ENCODE results near the gene CYP4F2.

CYP4F2 gene

GRCh38 chr19:15928321-15928720, 30.4 kb upstream of the CYP4F2 start:
- no peaks in the 10 kb centered on the region for H3K4me1 ChIP-seq (ENCODE audit: low read depth, poor library complexity, severe bottlenecking)
- no peak overlapping the region for H3K9ac ChIP-seq
- H4K20me1 ChIP-seq (ENCODE audit: insufficient read depth) = no peaks in the 10 kb centered on the region
- H3K79me2 ChIP-seq (ENCODE audit: insufficient read depth, low read depth) = no peaks in the 10 kb centered on the region
- H3K27me3 ChIP-seq (ENCODE audit: insufficient read depth, low read depth) = peaks cover 5% of the 10 kb centered on the region; the same call in 1 of the 2 replicates
- no peak overlapping the region for H2AFZ ChIP-seq (ENCODE audit: low read depth)
- H3K4me2 ChIP-seq = no peak overlapping the region
- no peak overlapping the region for H3K4me3 ChIP-seq (IDR thresholded peaks at IDR 0.05; ENCODE audit: insufficient read depth, low read depth, low read length)
- H3K27ac ChIP-seq = no peak overlapping the region
- H3K36me3 ChIP-seq (ENCODE audit: insufficient read depth) = no peaks in the 10 kb centered on the region
- no peak for TF ChIP-seq CTCF (conservative IDR thresholded peaks at IDR 0.05; ENCODE audit: low read depth, low read length)

- no peaks in the 10 kb centered on the region for H3K36me3 ChIP-seq (ENCODE audit: insufficient read depth)
- H3K9ac ChIP-seq = no peak overlapping the region
- H4K20me1 ChIP-seq (ENCODE audit: insufficient read depth) = no peaks in the 10 kb centered on the region
- no peaks in the 10 kb centered on the region for H3K79me2 ChIP-seq (ENCODE audit: insufficient read depth, low read depth)
- peaks cover 5% of the 10 kb centered on the region; the same call in 1 of the 2 replicates for H3K27me3 ChIP-seq (ENCODE audit: insufficient read depth, low read depth)
- no peak overlapping the region for H3K4me3 ChIP-seq (IDR thresholded peaks at IDR 0.05; ENCODE audit: insufficient read depth, low read depth, low read length)
- no peak overlapping the region for H2AFZ ChIP-seq (ENCODE audit: low read depth)
- no peak for TF ChIP-seq CTCF (conservative IDR thresholded peaks at IDR 0.05; ENCODE audit: low read depth, low read length)
- H3K27ac ChIP-seq = no peak overlapping the region
- no peaks in the 10 kb centered on the region for H3K4me1 ChIP-seq (ENCODE audit: low read depth, poor library complexity, severe bottlenecking)
- H3K4me2 ChIP-seq = no peak overlapping the region
Measured at GRCh38 chr19:15926484-15926883, 28.6 kb upstream of the CYP4F2 start.

- no peaks in the 10 kb centered on the region for H3K36me3 ChIP-seq (ENCODE audit: insufficient read depth)
- H3K79me2 ChIP-seq (ENCODE audit: insufficient read depth, low read depth) = no peaks in the 10 kb centered on the region
- H3K27me3 ChIP-seq (ENCODE audit: insufficient read depth, low read depth) = peaks cover 5% of the 10 kb centered on the region; the same call in 1 of the 2 replicates
- no peak overlapping the region for H3K4me3 ChIP-seq (IDR thresholded peaks at IDR 0.05; ENCODE audit: insufficient read depth, low read depth, low read length)
- no peak overlapping the region for H3K9ac ChIP-seq
- no peak overlapping the region for H3K4me2 ChIP-seq
- H3K27ac ChIP-seq = no peak overlapping the region
- no peaks in the 10 kb centered on the region for H4K20me1 ChIP-seq (ENCODE audit: insufficient read depth)
- no peaks in the 10 kb centered on the region for H3K4me1 ChIP-seq (ENCODE audit: low read depth, poor library complexity, severe bottlenecking)
- no peak for TF ChIP-seq CTCF (conservative IDR thresholded peaks at IDR 0.05; ENCODE audit: low read depth, low read length)
- no peak overlapping the region for H2AFZ ChIP-seq (ENCODE audit: low read depth)
Measured at GRCh38 chr19:15923702-15924101, 25.8 kb upstream of the CYP4F2 start.

GRCh38 chr19:15922021-15922420, 24.1 kb upstream of the CYP4F2 start:
- Histone ChIP-seq H3K36me3 (ENCODE audit: insufficient read depth) (no peaks in the 10 kb centered on the region), H3K27me3 (ENCODE audit: insufficient read depth, low read depth) (peaks cover 5% of the 10 kb centered on the region; the same call in 1 of the 2 replicates), H4K20me1 (ENCODE audit: insufficient read depth) (no peaks in the 10 kb centered on the region), H3K79me2 (ENCODE audit: insufficient read depth, low read depth) (no peaks in the 10 kb centered on the region), H3K4me3 (IDR thresholded peaks at IDR 0.05; ENCODE audit: insufficient read depth, low read depth, low read length) (no peak overlapping the region), H2AFZ (ENCODE audit: low read depth) (no peak overlapping the region), H3K27ac (no peak overlapping the region), H3K4me1 (ENCODE audit: low read depth, poor library complexity, severe bottlenecking) (no peaks in the 10 kb centered on the region), H3K4me2 (no peak overlapping the region), H3K9ac (no peak overlapping the region)
- no peak for TF ChIP-seq CTCF (conservative IDR thresholded peaks at IDR 0.05; ENCODE audit: low read depth, low read length)
